ENCODE measurements around the gene GDF9.

GDF9 gene

GRCh38 chr5:132866342-132867045 lies at the start of gene GDF9, which contains the start of gene UQCRQ:
Gene GDF9 (minus strand): TSS chr5:132866469. CDS start chr5:132864533, 1,936 bp downstream.
Gene UQCRQ (plus strand): TSS chr5:132866642. CDS start chr5:132866882, 240 bp downstream.
- peak; percentile 100 for DNase-seq (ENCODE audit: low spot score)

DNA sequence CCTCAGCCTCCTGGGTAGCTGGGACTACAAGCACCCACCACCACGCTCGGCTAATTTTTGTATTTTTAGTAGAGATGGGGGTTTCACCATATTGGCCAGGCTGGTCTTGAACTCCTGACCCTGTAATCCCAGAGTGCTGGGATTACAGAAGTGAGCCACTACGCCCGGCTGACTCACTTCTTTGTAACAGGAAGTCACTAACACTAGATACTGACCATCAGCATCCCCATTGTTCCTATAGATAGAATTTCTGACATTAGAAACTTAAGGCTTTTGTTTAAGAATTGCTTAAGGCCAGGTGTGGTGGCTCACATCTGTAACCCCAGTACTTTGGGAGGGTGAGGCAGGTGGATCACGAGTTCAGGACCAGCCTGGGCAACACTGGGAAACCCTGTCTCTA lies 49.4 kb upstream of the GDF9 start:
- DNase-seq (ENCODE audit: low spot score) = no peak

DNA sequence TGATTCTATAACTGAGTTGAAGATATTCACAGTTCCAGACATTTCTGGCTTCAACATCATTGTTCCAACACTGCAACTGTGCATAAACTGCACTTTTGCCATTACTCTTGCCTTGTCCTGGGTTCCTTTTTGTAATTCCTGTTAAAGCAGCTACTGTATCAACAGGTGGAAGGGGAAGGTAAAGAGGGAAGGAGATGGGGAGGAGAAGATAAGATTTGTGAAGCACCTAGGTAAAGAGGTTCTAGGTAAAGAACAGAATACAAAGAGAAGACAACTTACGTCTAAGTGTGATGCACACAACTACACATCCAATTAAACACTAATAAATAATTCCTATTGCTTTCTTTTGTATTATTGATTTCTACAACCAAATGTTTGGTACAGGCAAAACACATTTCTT lies 43.4 kb upstream of the GDF9 start:
- DNase-seq (ENCODE audit: low spot score) = no peak

GRCh38 chr5:132907161-132907560 lies 40.9 kb upstream of the GDF9 start:
- no peak for DNase-seq (ENCODE audit: low spot score)

DNA sequence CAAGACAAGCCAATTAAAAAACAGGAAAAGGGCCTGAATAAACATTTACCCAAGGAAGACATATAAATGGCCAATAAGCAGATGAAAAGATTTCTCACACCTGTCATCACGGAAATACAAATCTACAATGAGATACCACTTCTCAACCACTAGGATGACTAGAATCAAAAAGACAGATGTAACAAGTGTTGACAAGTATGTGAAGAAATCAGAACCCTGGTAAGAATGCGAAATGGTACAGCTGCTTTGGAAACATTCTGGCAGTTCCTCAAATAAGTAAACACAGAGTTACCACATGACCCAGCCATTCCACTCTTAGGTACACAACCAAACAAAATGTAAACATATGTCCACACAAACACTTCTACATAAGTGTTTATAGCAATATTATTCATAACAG lies 39.7 kb upstream of the GDF9 start:
- no peak for DNase-seq (ENCODE audit: low spot score)

DNA sequence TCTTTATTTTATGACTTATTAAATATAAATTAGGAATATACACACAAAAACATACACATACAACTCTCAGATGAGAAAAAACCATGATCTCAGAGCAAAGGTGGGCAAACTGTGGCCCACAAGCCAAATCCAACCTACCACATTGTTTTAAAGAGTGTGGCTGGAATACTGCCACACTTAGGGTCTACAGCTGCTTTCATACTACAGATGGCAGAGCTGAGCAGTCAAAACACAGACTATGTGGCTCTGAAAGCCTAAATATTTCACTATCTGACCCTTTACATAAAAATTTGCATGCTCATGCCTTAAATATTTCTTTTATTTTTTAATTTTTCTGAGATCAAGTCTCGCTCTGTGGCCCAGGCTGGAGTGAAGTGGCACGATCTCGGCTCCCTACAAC lies 35.5 kb upstream of the GDF9 start:
- DNase-seq (ENCODE audit: low spot score) = no peak

DNA sequence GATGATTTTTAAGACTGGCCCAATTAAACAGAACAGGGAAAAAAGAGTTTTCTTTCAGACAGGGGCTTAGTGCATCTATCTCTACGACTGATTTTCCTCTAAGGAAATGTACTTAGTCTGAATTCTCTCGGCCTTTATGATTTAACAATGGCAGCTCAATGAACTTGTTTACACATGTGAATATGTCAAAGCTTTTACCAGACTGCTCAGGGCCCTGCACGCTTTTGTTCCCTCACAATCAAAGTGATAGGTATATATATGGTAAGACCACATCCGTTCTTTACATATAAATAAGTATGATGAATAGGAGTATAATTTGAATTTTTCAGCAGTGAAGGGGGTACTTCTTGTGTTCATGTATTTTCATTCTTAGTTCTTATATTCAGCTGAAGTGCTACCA lies 34.8 kb upstream of the GDF9 start:
- DNase-seq (ENCODE audit: low spot score) = no peak

- no peak for DNase-seq (ENCODE audit: low spot score)
Observed at GRCh38 chr5:132898094-132898493, 31.8 kb upstream of the GDF9 start.

DNA sequence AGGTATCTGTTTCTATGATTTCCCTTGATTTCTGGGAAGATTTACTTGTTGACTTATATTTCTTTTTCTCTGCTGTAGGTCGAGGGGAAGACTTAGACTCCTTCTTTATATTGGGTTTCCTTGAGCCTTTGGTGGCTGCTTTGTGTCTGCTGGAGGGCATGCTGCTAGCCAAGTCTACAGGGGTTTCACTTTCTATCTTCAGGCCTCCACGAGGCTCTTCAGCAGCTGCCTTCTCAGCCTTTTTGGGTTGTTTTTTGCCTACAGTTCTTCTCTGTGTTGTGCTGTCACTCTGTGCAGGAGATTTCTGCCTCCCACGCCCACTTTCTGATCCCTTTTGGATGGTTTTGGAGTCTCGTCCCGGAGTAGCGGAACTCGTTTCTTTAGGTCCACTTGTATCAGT lies 30.4 kb upstream of the GDF9 start:
- no peak for DNase-seq (ENCODE audit: low spot score)

DNA sequence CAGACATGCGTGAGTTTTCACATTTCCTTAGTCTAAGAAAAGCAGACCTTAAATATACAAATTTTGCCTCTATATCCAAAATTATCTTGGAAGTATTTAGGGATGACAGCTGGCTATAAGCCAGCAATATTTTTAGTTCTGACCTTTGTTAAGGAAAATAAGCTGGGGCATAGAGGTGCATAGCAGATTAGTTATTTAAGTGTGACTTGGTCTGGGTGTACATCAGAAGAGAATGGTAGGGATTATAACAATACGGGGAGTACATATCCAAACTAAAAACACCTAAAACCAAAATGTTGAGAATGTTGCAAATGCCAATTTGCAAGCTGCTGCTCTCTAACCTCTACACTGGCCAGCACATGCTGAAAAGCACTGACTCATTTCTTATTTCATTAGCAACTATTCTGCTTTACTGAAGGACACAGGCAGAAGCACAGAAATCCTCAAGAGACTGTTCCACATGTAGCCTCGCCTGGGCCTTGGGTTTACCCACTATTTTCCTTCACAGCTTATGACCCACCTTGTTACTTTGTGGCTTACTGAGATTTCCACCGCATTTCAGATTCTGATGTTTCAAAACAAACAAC lies 29.5 kb upstream of the GDF9 start:
- DNase-seq (ENCODE audit: low spot score) = no peak

DNA sequence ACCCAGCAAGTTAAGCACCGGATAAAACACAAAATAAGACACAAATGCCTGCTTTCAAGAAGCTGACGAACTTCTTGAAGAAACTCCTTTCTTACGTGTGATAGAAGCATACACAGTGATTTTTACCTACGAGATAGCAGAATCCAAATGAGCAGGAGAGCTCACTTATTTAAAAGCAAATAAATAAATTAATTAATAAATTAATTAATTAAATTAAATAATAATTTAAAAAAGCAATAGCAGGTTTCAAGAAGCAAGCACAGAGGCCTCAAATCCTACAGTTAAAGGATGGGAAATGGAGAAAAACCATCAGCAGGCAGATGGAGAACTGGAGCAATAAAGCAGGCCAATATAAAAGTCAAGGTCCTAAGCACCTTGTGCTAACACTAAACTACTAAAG lies 24.5 kb upstream of the GDF9 start:
- no peak for DNase-seq (ENCODE audit: low spot score)

- DNase-seq (ENCODE audit: low spot score) = no peak
Observed at GRCh38 chr5:132889501-132889900, 23.2 kb upstream of the GDF9 start.

GRCh38 chr5:132887283-132887682 lies 21.0 kb upstream of the GDF9 start:
- DNase-seq (ENCODE audit: low spot score) = peak; percentile 61

- peak; percentile 67 for DNase-seq (ENCODE audit: low spot score)
Observed at GRCh38 chr5:132886064-132886823, 20.0 kb upstream of the GDF9 start.

DNA sequence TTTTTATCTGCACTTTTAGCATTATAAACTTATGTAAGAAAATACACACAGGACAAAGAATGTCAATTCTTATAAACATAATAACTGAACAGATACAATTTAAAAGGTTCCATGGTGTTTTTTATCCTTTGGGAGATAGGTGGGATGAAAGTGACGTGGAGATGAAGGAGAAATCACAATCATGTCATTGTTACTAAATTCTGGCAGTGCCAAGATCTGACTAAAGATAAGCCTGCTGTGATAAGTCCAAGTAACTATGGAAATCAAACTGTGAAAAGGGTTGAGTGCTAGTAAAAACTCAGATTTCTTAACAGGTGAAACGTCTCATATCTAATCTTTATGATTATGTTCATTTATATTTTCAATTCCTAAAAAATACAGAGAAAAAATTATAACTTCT lies 18.3 kb upstream of the GDF9 start:
- DNase-seq (ENCODE audit: low spot score) = no peak

DNA sequence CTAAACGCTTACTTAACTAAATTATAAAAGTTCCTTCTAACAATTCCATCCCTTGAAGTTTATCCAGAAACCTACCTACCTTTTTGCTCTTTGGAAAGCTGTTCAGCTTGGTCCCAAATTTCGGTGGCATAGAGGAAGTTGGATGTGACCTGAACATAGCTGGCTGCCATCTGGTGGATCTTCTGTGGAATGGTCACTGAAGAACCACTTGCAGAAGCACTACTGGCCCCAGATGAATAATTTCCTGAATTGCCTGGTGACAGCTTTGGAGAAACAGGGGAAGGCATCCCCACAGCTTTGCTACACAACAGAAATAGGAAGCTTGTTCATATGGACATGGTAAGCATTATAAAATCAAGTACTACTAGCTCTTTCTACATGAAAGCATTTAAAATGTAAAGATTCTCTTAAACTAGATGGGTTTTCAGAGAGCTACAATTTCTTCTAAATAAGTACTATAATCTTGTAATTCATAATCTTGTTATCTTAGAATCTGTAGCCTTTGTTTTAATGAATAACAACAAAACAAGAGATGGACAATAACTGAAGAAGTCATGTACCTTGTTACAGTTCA lies 17.1 kb upstream of the GDF9 start:
- DNase-seq (ENCODE audit: low spot score) = peak; percentile 91

- peak; percentile 44 for DNase-seq (ENCODE audit: low spot score)
Observed at GRCh38 chr5:132877938-132878337, 11.7 kb upstream of the GDF9 start.

GRCh38 chr5:132877466-132877865 lies 11.2 kb upstream of the GDF9 start:
- peak; percentile 84 for DNase-seq (ENCODE audit: low spot score)

DNA sequence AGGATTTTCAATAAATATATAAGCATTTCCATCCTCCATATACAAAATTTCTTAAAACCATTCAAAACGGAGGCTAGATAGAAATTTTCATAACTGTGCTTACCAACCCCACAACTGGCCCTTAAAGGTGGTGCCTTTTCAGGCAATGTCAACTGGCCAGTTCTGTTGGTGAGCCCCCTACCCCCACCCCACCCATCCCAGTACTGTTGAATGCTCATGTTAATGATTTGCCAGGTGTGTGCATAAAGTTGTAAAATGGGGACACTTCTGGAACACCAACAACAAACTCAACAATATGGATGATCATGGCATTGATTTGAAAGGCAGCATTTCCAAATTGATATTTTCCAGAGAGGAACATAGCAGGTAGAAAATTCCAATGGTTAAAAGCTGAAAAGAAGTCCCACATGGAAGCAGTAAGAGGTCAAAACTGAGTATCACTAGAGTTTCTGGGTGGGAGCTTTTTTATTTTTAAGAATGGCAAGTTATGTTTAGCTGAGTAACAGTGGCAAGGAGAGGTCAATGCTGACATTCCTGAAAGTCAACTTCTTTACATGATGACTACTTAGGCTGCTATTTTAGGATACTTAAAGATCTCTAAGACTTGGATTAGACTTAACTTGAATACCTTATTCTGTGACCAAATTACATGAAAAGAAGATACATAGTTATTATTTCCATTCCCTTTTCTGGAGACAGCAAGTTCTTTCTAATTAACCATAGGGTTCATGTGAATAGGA lies 9.9 kb upstream of the GDF9 start:
- no peak for DNase-seq (ENCODE audit: low spot score)

DNA sequence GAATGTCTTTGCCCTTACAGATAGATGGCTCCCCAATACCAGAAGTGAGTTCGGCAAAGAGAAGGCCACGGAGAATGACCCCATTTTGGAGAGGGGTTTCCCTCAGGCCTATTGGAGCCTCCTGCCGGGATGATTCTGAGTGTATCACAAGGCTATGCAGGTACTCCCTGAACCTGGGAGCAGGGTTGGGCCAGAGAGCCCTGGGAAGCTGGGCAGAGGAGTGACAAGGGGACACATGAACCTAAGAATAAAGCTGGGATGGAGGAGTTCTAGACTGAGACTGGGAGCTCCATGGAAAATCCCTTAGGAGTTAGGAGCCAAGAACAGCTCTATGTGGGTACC lies 7.6 kb upstream of the GDF9 start:
- DNase-seq (ENCODE audit: low spot score) = no peak

DNA sequence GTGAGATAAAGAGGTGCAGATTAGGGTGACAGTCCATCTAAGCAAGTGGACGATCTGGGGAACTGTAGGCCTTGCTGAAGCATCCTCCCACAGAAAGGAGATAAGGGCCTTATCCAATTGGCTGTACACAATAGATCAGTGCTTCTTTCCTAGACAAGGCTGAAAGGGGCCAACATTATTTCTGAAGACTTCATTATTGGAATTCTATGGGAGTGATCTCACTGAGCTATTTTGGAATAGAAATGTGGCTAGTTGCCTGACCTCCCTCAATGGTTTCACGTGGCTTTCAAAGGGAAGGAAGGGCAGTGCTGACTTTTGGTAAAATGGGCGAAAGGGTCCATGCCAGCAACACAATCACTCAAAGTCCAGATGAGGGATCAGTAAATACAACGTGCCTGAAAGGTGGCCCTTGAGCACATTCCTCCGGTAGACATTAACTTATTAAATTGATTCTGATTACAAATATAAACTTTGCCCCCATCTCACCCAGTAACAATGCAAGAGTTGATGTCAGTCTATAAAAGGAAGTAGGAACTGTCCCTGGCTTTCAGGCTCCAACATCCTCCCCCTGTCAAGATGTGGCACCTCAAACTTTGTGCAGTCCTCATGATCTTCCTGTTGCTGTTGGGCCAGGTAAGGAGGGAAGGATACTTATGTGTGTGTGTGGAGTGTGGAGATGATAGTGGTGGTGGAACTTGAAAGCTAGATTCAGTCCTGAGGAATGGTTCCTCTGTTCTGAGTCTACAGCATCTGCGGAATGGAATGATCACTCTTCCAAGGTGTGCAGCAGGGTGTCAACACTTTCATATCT lies 7.1 kb upstream of the GDF9 start, which contains the start of gene LEAP2:
Gene LEAP2 (plus strand): TSS at position 550 of the 811 bp plus-strand sequence. CDS start 27 bp downstream, at position 577.
- no peak for DNase-seq (ENCODE audit: low spot score)

All from pons (tissue), 1 donor.